ENCODE results near the gene UBR1.

DNA sequence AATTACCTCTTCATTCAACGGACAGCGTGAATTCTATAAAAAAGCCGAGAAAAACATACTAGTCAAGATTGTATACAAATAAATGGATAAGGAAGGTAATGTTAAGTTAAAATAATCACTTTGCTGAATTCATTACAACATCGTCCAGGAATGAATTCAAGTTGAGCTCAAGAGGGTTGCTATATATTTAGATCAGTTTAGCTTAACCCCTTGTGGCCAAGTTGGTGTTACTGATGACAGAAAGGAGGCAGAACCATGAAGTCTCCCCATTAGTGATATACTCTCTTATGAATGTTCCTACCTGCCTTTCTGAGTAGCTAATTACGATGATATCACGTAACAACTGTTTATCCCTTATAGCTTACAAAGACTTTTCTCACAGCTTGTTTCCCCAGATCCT, 34.9 kb downstream of the UBR1 start:
- TF ChIP-seq, protein P1, sequence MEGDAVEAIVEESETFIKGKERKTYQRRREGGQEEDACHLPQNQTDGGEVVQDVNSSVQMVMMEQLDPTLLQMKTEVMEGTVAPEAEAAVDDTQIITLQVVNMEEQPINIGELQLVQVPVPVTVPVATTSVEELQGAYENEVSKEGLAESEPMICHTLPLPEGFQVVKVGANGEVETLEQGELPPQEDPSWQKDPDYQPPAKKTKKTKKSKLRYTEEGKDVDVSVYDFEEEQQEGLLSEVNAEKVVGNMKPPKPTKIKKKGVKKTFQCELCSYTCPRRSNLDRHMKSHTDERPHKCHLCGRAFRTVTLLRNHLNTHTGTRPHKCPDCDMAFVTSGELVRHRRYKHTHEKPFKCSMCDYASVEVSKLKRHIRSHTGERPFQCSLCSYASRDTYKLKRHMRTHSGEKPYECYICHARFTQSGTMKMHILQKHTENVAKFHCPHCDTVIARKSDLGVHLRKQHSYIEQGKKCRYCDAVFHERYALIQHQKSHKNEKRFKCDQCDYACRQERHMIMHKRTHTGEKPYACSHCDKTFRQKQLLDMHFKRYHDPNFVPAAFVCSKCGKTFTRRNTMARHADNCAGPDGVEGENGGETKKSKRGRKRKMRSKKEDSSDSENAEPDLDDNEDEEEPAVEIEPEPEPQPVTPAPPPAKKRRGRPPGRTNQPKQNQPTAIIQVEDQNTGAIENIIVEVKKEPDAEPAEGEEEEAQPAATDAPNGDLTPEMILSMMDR (conservative IDR thresholded peaks at IDR 0.05; ENCODE audit: low read depth, low read length) = no peak
- TF ChIP-seq EZH2 (IDR thresholded peaks at IDR 0.05; ENCODE audit: borderline replicate concordance, low read depth, low read length, poor library complexity, severe bottlenecking) = no peak

Data from A673 (cell line).